Tibial nerve (tissue), 4 donors: ENCODE measurements around the gene INAFM1.

Experiments
- EP300 ChIP-seq, 2 donors: sonication (generic); formaldehyde crosslinking; IDR thresholded peaks; one replicate each; pipeline ENCODE4 v1.6.1; 2017; ENCODE audit warnings: antibody characterized with exemption in 2 of 2, mild to moderate bottlenecking in 1 of 2
- POLR2A ChIP-seq, 2 donors: fragments of 450-650 bp; IDR thresholded peaks; one replicate each; pipeline ENCODE4 v1.6.1; 2017; ENCODE audit warnings: antibody characterized with exemption in 2 of 2, mild to moderate bottlenecking in 2 of 2, moderate library complexity in 2 of 2
- TF ChIP-seq, protein P1 (sequence below), 5 experiments: fragments of 200-600 bp in 3 of 5; fragments of 450-650 bp in 2 of 5; sonication (generic) in 3 of 5; IDR thresholded peaks; one replicate each; pipeline ENCODE4 v1.5.1; 2016 to 2019; ENCODE audit warnings: antibody characterized with exemption in 5 of 5, mild to moderate bottlenecking in 3 of 5, moderate library complexity in 2 of 5

DNA sequence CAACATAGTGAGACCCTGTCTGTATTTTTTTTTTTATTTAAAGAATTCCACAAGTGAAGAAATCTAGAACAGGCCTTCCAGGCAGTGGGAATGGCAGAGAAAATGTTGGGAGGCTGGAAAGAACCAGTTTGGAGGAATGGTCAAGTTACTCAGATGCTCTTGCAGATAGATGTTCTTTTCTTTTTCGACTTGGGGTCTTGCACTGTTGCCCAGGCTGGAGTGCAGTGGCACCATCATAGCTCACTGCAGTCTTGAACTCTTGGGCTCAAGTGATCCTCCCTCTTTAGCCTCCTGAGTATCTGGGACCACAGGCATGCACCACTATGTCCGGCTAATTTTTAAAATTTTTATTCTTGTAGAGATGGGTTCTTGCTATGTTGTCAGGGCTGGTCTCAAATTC lies 35.6 kb downstream of the INAFM1 start:
- TF ChIP-seq, protein P1, sequence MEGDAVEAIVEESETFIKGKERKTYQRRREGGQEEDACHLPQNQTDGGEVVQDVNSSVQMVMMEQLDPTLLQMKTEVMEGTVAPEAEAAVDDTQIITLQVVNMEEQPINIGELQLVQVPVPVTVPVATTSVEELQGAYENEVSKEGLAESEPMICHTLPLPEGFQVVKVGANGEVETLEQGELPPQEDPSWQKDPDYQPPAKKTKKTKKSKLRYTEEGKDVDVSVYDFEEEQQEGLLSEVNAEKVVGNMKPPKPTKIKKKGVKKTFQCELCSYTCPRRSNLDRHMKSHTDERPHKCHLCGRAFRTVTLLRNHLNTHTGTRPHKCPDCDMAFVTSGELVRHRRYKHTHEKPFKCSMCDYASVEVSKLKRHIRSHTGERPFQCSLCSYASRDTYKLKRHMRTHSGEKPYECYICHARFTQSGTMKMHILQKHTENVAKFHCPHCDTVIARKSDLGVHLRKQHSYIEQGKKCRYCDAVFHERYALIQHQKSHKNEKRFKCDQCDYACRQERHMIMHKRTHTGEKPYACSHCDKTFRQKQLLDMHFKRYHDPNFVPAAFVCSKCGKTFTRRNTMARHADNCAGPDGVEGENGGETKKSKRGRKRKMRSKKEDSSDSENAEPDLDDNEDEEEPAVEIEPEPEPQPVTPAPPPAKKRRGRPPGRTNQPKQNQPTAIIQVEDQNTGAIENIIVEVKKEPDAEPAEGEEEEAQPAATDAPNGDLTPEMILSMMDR (IDR thresholded peaks at IDR 0.05) = no peak
- TF ChIP-seq EP300 (IDR thresholded peaks at IDR 0.05) (no peak), POLR2A (IDR thresholded peaks at IDR 0.05) (no peak)
